Activated naive CD4-positive, alpha-beta T cell treated with anti-CD3 and anti-CD28 coated beads for 36 hours (primary cell): ENCODE measurements around the gene FERMT2. TPM values are rescaled to one million over a fixed set of nuclear protein-coding genes. Genes with fewer than 3 reads are reported as not detected.
"Not testable (repeated sequence)": the region's sequence is repeated elsewhere in the genome, so short reads cannot be mapped to it uniquely, and the experiment has no call there.

Experiments
- CTCF ChIA-PET: fragments of 350-600 bp; sonication (Branson Sonifier 250); formaldehyde crosslinking; loops from one replicate; lab custom pipeline; 2021; ENCODE audit warnings: antibody characterized with exemption; lab: Charles Lee
- DNase-seq: peaks from one replicate; pipeline ENCODE4 v3.0.0-alpha.2; 2020
- H3K27ac Mint-ChIP-seq: one replicate; pipeline ENCODE4 v1.8.0; 2021; ENCODE audit warnings: mild to moderate bottlenecking, mixed read lengths
- H3K27me3 Mint-ChIP-seq: one replicate; pipeline ENCODE4 v1.8.0; 2021; ENCODE audit warnings: low read depth, mixed read lengths
- H3K36me3 Mint-ChIP-seq: one replicate; pipeline ENCODE4 v1.8.0; 2021; ENCODE audit warnings: low read depth, mixed read lengths
- H3K4me1 Mint-ChIP-seq: one replicate; pipeline ENCODE4 v1.8.0; 2021; ENCODE audit warnings: low read depth, mixed read lengths
- H3K4me3 Mint-ChIP-seq: one replicate; pipeline ENCODE4 v1.8.0; 2021; ENCODE audit warnings: mild to moderate bottlenecking, moderate library complexity, mixed read lengths
- H3K9me3 Mint-ChIP-seq: one replicate; pipeline ENCODE4 v1.8.0; 2021; ENCODE audit warnings: mixed read lengths
- intact Hi-C: fragments of 100-400 bp; cut with micrococcal nuclease; formaldehyde crosslinking; loops from one replicate; pipeline ENCODE4 v1.15.1; 2023
- total RNA-seq, 2 experiments: library from RNA; stranded (reverse); gene quantifications; one replicate each; pipeline ENCODE4 v1.2.3, GENCODE V29; 2021

The FERMT2 gene
- total RNA-seq, 2 experiments from 2014 or later = 2.8 to 3.0 TPM

DNA sequence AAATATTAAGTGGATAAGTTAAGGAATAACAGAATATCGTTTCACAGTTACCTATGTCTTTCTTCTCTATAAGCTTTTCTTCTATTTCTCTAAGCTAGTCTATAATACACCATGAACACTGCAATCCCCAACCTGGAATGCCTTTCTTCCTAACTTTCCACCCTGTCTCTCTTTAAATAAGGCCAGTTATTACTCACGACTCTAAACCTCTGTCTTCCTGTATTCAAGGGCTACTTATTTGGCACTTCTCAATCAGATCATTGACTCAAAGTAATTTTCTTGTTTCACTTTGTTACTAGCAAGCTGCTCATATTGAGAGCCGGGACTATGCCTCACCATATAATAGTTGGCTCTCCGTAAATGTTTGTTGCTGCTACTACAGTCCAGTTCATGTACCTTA is 13.5 kb downstream of the FERMT2 start:
- H3K27ac Mint-ChIP-seq = no peak overlapping the region
- CTCF ChIA-PET = no interaction called here
- intact Hi-C loops = no loop called here
- H3K27me3 Mint-ChIP-seq = peaks cover 6% of the 10 kb centered on the region
- H3K4me3 Mint-ChIP-seq = no peak overlapping the region
- no peaks in the 10 kb centered on the region for H3K36me3 Mint-ChIP-seq
- DNase-seq = no peak
- H3K9me3 Mint-ChIP-seq = no peaks in the 10 kb centered on the region
- H3K4me1 Mint-ChIP-seq = no peaks in the 10 kb centered on the region

DNA sequence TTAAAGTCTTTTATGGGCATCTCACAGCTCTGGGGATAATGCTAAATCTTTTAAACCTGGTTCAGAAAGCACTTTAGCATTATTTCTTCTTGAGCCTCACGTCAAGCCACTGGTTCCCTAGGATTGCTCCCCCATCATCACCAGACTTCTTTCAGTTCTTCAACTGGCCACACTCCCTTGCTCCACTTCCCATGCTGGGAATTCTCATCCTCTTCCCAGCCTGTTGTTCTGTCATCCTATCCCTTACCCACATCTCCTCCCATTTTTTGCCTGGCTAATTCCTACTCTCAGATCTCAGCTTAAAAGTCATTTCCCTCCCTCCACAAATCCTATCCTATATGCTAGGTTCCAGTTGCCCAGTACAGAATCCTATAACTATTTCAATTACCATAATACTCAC is 14.4 kb downstream of the FERMT2 start:
- H3K4me1 Mint-ChIP-seq = no peaks in the 10 kb centered on the region
- DNase-seq = no peak
- intact Hi-C loops = no loop called here
- H3K36me3 Mint-ChIP-seq = no peaks in the 10 kb centered on the region
- no peak overlapping the region for H3K4me3 Mint-ChIP-seq
- CTCF ChIA-PET = no interaction called here
- H3K27ac Mint-ChIP-seq = no peak overlapping the region
- peaks cover 6% of the 10 kb centered on the region for H3K27me3 Mint-ChIP-seq
- no peaks in the 10 kb centered on the region for H3K9me3 Mint-ChIP-seq

DNA sequence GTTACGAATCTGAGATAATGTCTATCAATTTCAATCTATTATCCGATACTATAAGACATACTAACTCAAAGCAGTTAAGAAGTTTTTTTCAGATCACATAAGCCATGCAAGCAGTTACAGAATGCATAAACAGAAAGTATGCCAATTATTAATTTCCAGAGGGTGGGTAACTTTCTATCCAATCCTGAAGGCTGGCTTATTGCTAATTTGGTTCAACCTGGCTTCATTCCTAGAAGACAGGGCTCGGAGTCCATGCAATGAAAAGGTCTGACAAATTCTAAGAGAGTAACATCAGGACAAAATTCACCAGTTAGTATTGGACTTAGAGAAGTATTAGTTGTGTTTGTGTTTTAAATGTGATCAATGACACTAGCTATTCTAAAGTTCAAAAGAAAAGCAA is 15.0 kb downstream of the FERMT2 start:
- intact Hi-C loops = no loop called here
- peaks cover 6% of the 10 kb centered on the region for H3K27me3 Mint-ChIP-seq
- DNase-seq = no peak
- no peaks in the 10 kb centered on the region for H3K36me3 Mint-ChIP-seq
- H3K27ac Mint-ChIP-seq = no peak overlapping the region
- no peak overlapping the region for H3K4me3 Mint-ChIP-seq
- H3K9me3 Mint-ChIP-seq = no peaks in the 10 kb centered on the region
- CTCF ChIA-PET = no interaction called here
- no peaks in the 10 kb centered on the region for H3K4me1 Mint-ChIP-seq

GRCh38 chr14:52934762-52935161 is 16.1 kb downstream of the FERMT2 start:
- Mint-ChIP-seq H3K4me1 (no peaks in the 10 kb centered on the region), H3K36me3 (no peaks in the 10 kb centered on the region), H3K27ac (no peak overlapping the region), H3K9me3 (no peaks in the 10 kb centered on the region), H3K27me3 (peaks cover 6% of the 10 kb centered on the region), H3K4me3 (no peak overlapping the region)
- intact Hi-C loops = no loop called here
- CTCF ChIA-PET = no interaction called here
- DNase-seq = no peak

- no peak for DNase-seq
- H3K27me3 Mint-ChIP-seq = no peaks in the 10 kb centered on the region
- intact Hi-C loops = no loop called here
- H3K4me1 Mint-ChIP-seq = no peaks in the 10 kb centered on the region
- CTCF ChIA-PET = interaction anchor here (0.6 kb wide), 1 partner anchor 1795 kb away, joined by 4 read pairs; no protein-coding TSS in a partner anchor
- no peaks in the 10 kb centered on the region for H3K9me3 Mint-ChIP-seq
- no peak overlapping the region for H3K4me3 Mint-ChIP-seq
- H3K36me3 Mint-ChIP-seq = no peaks in the 10 kb centered on the region
- H3K27ac Mint-ChIP-seq = no peak overlapping the region
These were observed 21.6 kb downstream of the FERMT2 start for GRCh38 chr14:52929192-52929807.

DNA sequence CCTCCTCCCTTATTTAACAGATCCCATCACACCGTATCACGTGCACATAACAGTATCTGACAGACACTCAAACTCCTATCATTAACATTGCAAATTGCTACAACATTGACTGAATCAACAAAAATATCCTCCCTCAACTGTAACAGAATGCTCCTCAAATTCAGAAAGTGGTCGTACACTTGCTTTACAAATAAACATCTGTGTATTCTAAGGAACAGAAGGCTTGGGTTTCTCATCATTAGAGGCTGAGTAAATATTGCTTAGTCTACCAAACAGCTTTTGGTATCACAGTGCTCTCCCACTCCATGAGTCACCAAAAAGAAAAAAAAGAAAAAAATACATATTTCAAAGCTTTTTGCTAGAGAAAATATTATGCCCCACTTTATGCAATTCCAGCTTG is 23.9 kb downstream of the FERMT2 start:
- DNase-seq = no peak
- H3K4me1 Mint-ChIP-seq = no peaks in the 10 kb centered on the region
- no peaks in the 10 kb centered on the region for H3K27me3 Mint-ChIP-seq
- no peak overlapping the region for H3K27ac Mint-ChIP-seq
- H3K36me3 Mint-ChIP-seq = no peaks in the 10 kb centered on the region
- H3K9me3 Mint-ChIP-seq = no peaks in the 10 kb centered on the region
- CTCF ChIA-PET = no interaction called here
- no peak overlapping the region for H3K4me3 Mint-ChIP-seq
- intact Hi-C loops = no loop called here

GRCh38 chr14:52923902-52924575 is 26.8 kb downstream of the FERMT2 start:
- no peak overlapping the region for H3K27ac Mint-ChIP-seq
- intact Hi-C loops = loop anchor here (2.0 kb wide), 1 partner anchor 383 kb away; no protein-coding TSS in a partner anchor
- CTCF ChIA-PET = interaction anchor here (1.1 kb wide), 1 partner anchor 19 kb away, joined by 3 read pairs; no protein-coding TSS in a partner anchor
- no peaks in the 10 kb centered on the region for H3K36me3 Mint-ChIP-seq
- H3K27me3 Mint-ChIP-seq = no peaks in the 10 kb centered on the region
- H3K4me1 Mint-ChIP-seq = peaks cover 4% of the 10 kb centered on the region
- DNase-seq = peak; percentile 31
- no peaks in the 10 kb centered on the region for H3K9me3 Mint-ChIP-seq
- H3K4me3 Mint-ChIP-seq = no peak overlapping the region

GRCh38 chr14:52922656-52923055 is 28.2 kb downstream of the FERMT2 start:
- Mint-ChIP-seq H3K27me3 (no peaks in the 10 kb centered on the region), H3K36me3 (no peaks in the 10 kb centered on the region), H3K4me1 (peaks cover 11% of the 10 kb centered on the region), H3K9me3 (no peaks in the 10 kb centered on the region), H3K27ac (no peak overlapping the region), H3K4me3 (no peak overlapping the region)
- DNase-seq = no peak
- intact Hi-C loops = no loop called here
- CTCF ChIA-PET = interaction anchor here (0.6 kb wide), 2 partner anchors 91 to 99 kb away, joined by 3 read pairs; no protein-coding TSS in a partner anchor

GRCh38 chr14:52922059-52922458 is 28.8 kb downstream of the FERMT2 start:
- intact Hi-C loops = no loop called here
- CTCF ChIA-PET = interaction anchor here (0.6 to 0.7 kb wide), 3 partner anchors 98 to 1279 kb away, joined by 3 to 5 read pairs (median 3); no protein-coding TSS in a partner anchor
- no peaks in the 10 kb centered on the region for H3K36me3 Mint-ChIP-seq
- H3K9me3 Mint-ChIP-seq = no peaks in the 10 kb centered on the region
- no peak overlapping the region for H3K4me3 Mint-ChIP-seq
- no peak for DNase-seq
- no peak overlapping the region for H3K27ac Mint-ChIP-seq
- H3K27me3 Mint-ChIP-seq = no peaks in the 10 kb centered on the region
- peaks cover 15% of the 10 kb centered on the region for H3K4me1 Mint-ChIP-seq

DNA sequence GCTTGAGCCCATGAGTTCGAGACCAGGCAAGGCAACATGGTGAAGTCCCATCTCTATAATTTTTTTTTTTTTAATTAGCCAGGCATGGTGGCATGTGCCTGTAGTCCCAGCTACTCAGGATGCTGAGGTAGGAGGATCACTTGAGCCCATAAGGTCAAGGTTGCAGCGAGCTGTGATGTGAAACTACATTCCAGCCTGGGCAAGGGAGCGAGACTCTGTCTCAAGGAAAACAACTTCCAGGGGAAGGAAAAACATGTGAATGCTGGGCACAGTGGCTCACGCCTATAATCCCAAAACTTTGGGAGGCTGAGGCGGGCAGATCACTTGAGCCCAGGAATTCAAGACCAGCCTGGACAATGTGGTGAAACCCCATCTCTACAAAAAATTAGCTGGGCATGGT is 30.4 kb downstream of the FERMT2 start:
- CTCF ChIA-PET = interaction anchor here (0.6 to 1.2 kb wide), 2 partner anchors 41 to 1500 kb away, joined by 4 read pairs; no protein-coding TSS in a partner anchor
- not testable (repeated sequence) for H3K27me3 Mint-ChIP-seq

GRCh38 chr14:52919971-52920370 is 30.9 kb downstream of the FERMT2 start:
- no peaks in the 10 kb centered on the region for H3K9me3 Mint-ChIP-seq
- no peak overlapping the region for H3K4me3 Mint-ChIP-seq
- H3K4me1 Mint-ChIP-seq = peaks cover 17% of the 10 kb centered on the region
- no peak for DNase-seq
- CTCF ChIA-PET = interaction anchor here (0.6 kb wide), 1 partner anchor 1501 kb away, joined by 4 read pairs; no protein-coding TSS in a partner anchor
- H3K36me3 Mint-ChIP-seq = no peaks in the 10 kb centered on the region
- no peaks in the 10 kb centered on the region for H3K27me3 Mint-ChIP-seq
- no peak overlapping the region for H3K27ac Mint-ChIP-seq
- intact Hi-C loops = loop anchor here (2.0 to 5.0 kb wide), 5 partner anchors 137 to 367 kb away; partner anchors contain the start of genes GPR137C, PSMC6 and TXNDC16

More for the DNA sequence above, 30.4 kb downstream of the FERMT2 start:
- H3K36me3 Mint-ChIP-seq, H3K27ac Mint-ChIP-seq, H3K9me3 Mint-ChIP-seq, H3K4me3 Mint-ChIP-seq, intact Hi-C loops, DNase-seq: not testable (repeated sequence)
- peaks cover 17% of the 10 kb centered on the region for H3K4me1 Mint-ChIP-seq

DNA sequence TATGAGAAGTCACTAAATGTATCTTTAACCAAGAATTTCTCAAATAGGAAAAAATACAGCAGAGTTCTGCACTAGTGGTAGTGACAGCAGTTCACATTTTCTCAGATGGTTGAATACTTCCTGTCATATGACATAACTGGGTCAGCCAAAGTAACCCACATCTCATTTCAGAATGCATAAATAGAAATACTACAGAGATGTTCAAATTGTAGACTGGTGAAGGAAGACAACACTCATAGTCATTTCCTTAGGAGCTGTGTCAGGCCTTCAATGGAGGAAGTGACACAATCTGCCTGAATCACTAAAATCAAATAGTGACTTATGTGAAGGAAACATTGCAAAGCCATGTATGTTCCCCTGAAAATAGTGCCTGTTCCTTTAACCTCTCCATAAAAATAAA is 32.4 kb downstream of the FERMT2 start:
- Mint-ChIP-seq H3K4me3 (no peak overlapping the region), H3K27me3 (no peaks in the 10 kb centered on the region), H3K4me1 (peaks cover 17% of the 10 kb centered on the region), H3K27ac (peak overlapping the region; percentile 50), H3K9me3 (no peaks in the 10 kb centered on the region), H3K36me3 (no peaks in the 10 kb centered on the region)
- peak; percentile 47 for DNase-seq
- intact Hi-C loops = loop anchor here (1.0 to 5.0 kb wide), 10 partner anchors 32 to 366 kb away; partner anchors contain the start of genes GPR137C, PSMC6 and TXNDC16
- CTCF ChIA-PET = no interaction called here
